ENCODE measurements around the gene KRTAP10-7.
"Not testable (repeated sequence)": the region's sequence is repeated elsewhere in the genome, so short reads cannot be mapped to it uniquely, and the experiment has no call there.

Gene KRTAP10-7

GRCh38 chr21:44590897-44591800 is 9.2 kb upstream of the KRTAP10-7 start:
- DNase-seq = not testable (repeated sequence)

- DNase-seq = not testable (repeated sequence)
These were observed 8.6 kb upstream of the KRTAP10-7 start for GRCh38 chr21:44591801-44592130.

- no peak for DNase-seq
These were observed 7.7 kb upstream of the KRTAP10-7 start, which contains the start of gene KRTAP10-6 for GRCh38 chr21:44592446-44593311. Gene KRTAP10-6 (minus strand): TSS chr21:44592505. CDS start chr21:44592484, 21 bp downstream.

- no peak for DNase-seq
These were observed 6.6 kb upstream of the KRTAP10-7 start for GRCh38 chr21:44593598-44594405.

- no peak for DNase-seq
These were observed 5.9 kb upstream of the KRTAP10-7 start for GRCh38 chr21:44594406-44594916.

- DNase-seq = no peak
These were observed 4.9 kb upstream of the KRTAP10-7 start for GRCh38 chr21:44595524-44595923.

- no peak for DNase-seq
These were observed 4.2 kb upstream of the KRTAP10-7 start for GRCh38 chr21:44596068-44596725.

GRCh38 chr21:44598061-44598460 is 2.3 kb upstream of the KRTAP10-7 start:
- no peak for DNase-seq

GRCh38 chr21:44599264-44600029 is 950 bp upstream of the KRTAP10-7 start:
- DNase-seq = no peak

- DNase-seq = not testable (repeated sequence)
These were observed 694 bp downstream of the KRTAP10-7 start for GRCh38 chr21:44601091-44601490.

GRCh38 chr21:44601596-44602462 is 1.4 kb downstream of the KRTAP10-7 start:
- DNase-seq = no peak

- DNase-seq = no peak
These were observed 2.1 kb downstream of the KRTAP10-7 start for GRCh38 chr21:44602463-44602850.

- no peak for DNase-seq
These were observed 2.9 kb downstream of the KRTAP10-7 start for GRCh38 chr21:44603109-44603875.

- no peak for DNase-seq
These were observed 3.5 kb downstream of the KRTAP10-7 start for GRCh38 chr21:44603911-44604310.

GRCh38 chr21:44606495-44606894 is 6.1 kb downstream of the KRTAP10-7 start:
- DNase-seq = no peak

GRCh38 chr21:44609193-44609592 is 8.8 kb downstream of the KRTAP10-7 start:
- DNase-seq = no peak

GRCh38 chr21:44610157-44610843 is 9.9 kb downstream of the KRTAP10-7 start:
- not testable (repeated sequence) for DNase-seq

GRCh38 chr21:44611551-44611950 is 11.2 kb downstream of the KRTAP10-7 start:
- no peak for DNase-seq

- no peak for DNase-seq
These were observed 11.7 kb downstream of the KRTAP10-7 start, which contains the start of gene KRTAP10-8 for GRCh38 chr21:44612029-44612486. Gene KRTAP10-8 (plus strand): TSS chr21:44612079. CDS start chr21:44612101, 22 bp downstream.

All from NCI-H2029 treated with DMSO at 0.1 percent for 48 hours (cell line).